Upper lobe of right lung (tissue), 1 donor: ENCODE data around the gene NKAPL. TPM values are rescaled to one million over a fixed set of nuclear protein-coding genes. Genes with fewer than 3 reads are reported as not detected.
A peak's percentile ranks its signal among the peaks of the same experiment; 100 is the strongest.

ENCODE experiments used
- ATAC-seq: fragments of 200-7000 bp; cut with Tn5 transposase; one replicate; pipeline ENCODE4 v1.9.1; 2020; ENCODE audit warnings: mild to moderate bottlenecking, moderate library complexity
- DNase-seq: peaks from one replicate; pipeline ENCODE4 v3.0.0-alpha.2; 2020
- H3K27ac ChIP-seq: fragments of 200-600 bp; one replicate; pipeline ENCODE4 v1.8.0; 2022
- H3K27me3 ChIP-seq: fragments of 200-600 bp; one replicate; pipeline ENCODE4 v1.8.0; 2022; ENCODE audit warnings: mild to moderate bottlenecking
- H3K36me3 ChIP-seq: fragments of 200-600 bp; one replicate; pipeline ENCODE4 v1.8.0; 2022
- H3K4me1 ChIP-seq: fragments of 200-600 bp; one replicate; pipeline ENCODE4 v1.8.0; 2022
- H3K4me3 ChIP-seq: fragments of 200-600 bp; one replicate; pipeline ENCODE4 v1.8.0; 2022; ENCODE audit warnings: mild to moderate bottlenecking
- H3K9me3 ChIP-seq: fragments of 200-600 bp; one replicate; pipeline ENCODE4 v1.8.0; 2022
- intact Hi-C: fragments of 100-400 bp; cut with DNase I; formaldehyde crosslinking; loops from one replicate; pipeline ENCODE4 v1.11.0; 2022
- total RNA-seq: library from RNA; stranded (reverse); fragmentation: NEBNext Ultra II Directional; extraction: Animal tissue kit (Norgen Biotek cat#: 25700); gene quantifications from one replicate; pipeline ENCODE4 v1.2.1, GENCODE V29; 2021
- TF ChIP-seq, protein P1 (sequence below): fragments of 200-600 bp; IDR thresholded peaks from one replicate; pipeline ENCODE4 v1.8.0; 2022; ENCODE audit warnings: antibody characterized with exemption
- donor health status: DM: no; HTN: yes; CAD: no; lungs with severe emphysema.

The NKAPL gene
- total RNA-seq, 1 donor from 2014 or later, result 0.87 TPM

DNA sequence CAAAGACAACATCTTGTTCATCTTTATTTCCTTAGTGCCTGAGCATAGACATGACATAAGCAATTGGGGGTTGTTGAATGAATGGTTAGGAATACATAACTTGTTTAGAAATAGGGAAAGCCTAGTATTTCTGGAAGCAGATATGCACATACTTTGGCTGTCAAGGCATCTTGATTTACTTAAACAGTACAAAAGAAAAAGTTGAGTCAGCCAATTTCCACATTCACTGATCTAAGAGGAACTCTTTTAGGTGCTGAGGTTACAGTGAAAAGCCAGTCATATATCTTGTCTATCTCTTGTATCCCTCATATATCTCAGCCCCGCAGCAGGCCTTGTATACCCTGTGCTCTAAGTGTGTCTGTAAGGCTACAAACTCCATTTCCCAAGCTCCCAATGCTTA, 18.6 kb upstream of the NKAPL start:
- intact Hi-C loops, result no loop called here
- TF ChIP-seq, protein P1, sequence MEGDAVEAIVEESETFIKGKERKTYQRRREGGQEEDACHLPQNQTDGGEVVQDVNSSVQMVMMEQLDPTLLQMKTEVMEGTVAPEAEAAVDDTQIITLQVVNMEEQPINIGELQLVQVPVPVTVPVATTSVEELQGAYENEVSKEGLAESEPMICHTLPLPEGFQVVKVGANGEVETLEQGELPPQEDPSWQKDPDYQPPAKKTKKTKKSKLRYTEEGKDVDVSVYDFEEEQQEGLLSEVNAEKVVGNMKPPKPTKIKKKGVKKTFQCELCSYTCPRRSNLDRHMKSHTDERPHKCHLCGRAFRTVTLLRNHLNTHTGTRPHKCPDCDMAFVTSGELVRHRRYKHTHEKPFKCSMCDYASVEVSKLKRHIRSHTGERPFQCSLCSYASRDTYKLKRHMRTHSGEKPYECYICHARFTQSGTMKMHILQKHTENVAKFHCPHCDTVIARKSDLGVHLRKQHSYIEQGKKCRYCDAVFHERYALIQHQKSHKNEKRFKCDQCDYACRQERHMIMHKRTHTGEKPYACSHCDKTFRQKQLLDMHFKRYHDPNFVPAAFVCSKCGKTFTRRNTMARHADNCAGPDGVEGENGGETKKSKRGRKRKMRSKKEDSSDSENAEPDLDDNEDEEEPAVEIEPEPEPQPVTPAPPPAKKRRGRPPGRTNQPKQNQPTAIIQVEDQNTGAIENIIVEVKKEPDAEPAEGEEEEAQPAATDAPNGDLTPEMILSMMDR, result no peak
- no peak overlapping the region for H3K27ac ChIP-seq
- no peaks in the 10 kb centered on the region for H3K9me3 ChIP-seq
- no peaks in the 10 kb centered on the region for H3K4me1 ChIP-seq
- DNase-seq (no peak), ATAC-seq (no peak)
- H3K4me3 ChIP-seq, result no peak overlapping the region
- no peaks in the 10 kb centered on the region for H3K27me3 ChIP-seq
- H3K36me3 ChIP-seq, result peaks cover 17% of the 10 kb centered on the region

DNA sequence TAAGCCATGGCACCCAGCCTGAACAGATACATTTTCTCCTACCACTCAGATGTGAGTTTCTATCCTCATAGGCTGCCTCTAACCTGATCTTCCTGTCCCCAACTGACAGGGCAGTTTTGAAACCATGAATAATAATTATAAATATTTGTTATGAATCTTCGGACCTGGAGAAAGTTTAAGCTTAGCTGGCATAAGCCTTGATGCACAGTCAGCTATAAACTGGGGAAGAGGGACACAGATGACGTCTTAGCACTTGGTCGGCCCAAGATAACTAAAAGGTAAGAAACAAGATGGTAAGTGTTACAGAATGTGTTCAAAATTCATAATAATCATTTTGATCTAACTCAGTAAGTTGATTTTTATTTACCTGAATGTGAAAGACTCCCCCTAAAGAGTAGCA, 15.2 kb upstream of the NKAPL start:
- Histone ChIP-seq H3K36me3 (peaks cover 48% of the 10 kb centered on the region), H3K9me3 (no peaks in the 10 kb centered on the region), H3K4me1 (no peaks in the 10 kb centered on the region), H3K4me3 (no peak overlapping the region), H3K27ac (no peak overlapping the region), H3K27me3 (no peaks in the 10 kb centered on the region)
- no peak for ATAC-seq
- intact Hi-C loops, result no loop called here
- no peak for DNase-seq
- TF ChIP-seq, protein P1, result no peak

DNA sequence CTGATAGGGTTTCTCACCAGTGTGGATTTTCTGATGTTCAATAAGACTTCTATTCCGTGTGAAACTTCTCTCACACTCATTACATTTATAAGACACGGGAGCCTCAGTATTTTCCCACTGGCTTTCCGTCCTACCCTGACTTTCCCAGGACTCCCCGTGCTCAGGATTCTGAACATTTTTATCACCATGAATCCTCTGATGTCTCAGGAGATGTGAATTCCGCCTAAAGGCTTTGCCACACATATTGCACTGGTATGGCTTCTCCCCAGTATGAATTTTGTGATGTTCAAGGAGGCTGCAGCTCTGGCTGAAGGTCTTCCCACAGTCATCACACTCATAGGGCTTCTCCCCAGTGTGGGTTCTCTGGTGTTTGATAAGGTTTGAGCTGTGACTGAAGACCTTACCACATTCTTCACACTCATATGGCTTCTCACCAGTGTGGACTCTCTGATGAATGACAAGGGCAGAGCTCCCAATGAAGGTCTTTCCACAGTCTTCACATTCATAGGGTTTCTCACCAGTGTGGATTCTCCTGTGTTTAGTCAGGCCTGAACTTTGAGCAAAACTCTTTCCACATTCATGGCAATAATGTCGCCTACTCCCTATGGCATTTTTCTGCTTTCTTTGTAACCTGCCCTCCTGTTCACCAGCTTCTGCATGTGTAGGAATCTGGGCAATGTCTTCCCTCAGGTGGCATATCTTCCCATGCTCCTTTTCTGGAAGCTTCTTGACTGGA, 13.7 kb upstream of the NKAPL start:
- ATAC-seq (no peak), DNase-seq (no peak)
- H3K27me3 ChIP-seq, result no peaks in the 10 kb centered on the region
- intact Hi-C loops, result no loop called here
- peaks cover 52% of the 10 kb centered on the region for H3K36me3 ChIP-seq
- no peak overlapping the region for H3K27ac ChIP-seq
- TF ChIP-seq, protein P1, result no peak
- no peaks in the 10 kb centered on the region for H3K9me3 ChIP-seq
- peaks cover 2% of the 10 kb centered on the region for H3K4me1 ChIP-seq
- no peak overlapping the region for H3K4me3 ChIP-seq

DNA sequence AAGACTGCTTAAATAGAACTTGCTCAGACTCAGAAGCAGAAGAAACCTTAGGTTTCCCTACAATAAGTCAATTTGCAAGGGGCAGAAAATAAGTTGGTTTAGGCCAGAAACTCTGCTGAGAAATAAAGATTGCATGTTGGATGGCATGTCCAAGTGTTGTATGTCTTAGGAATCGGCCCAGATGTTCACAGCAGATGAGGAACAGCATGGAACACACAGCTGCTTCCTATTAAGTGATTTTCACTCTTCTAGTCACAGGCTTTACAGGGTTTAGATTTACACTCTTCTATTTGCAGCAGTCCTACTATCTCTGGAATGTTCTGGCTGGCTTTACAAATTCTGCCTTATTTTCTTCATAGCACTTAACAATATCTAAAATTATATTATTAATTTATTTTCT, 10.2 kb upstream of the NKAPL start:
- no peaks in the 10 kb centered on the region for H3K27me3 ChIP-seq
- intact Hi-C loops, result no loop called here
- H3K36me3 ChIP-seq, result peaks cover 51% of the 10 kb centered on the region
- TF ChIP-seq, protein P1, result no peak
- no peak for ATAC-seq
- H3K4me3 ChIP-seq, result no peak overlapping the region
- H3K27ac ChIP-seq, result no peak overlapping the region
- H3K9me3 ChIP-seq, result no peaks in the 10 kb centered on the region
- peaks cover 21% of the 10 kb centered on the region for H3K4me1 ChIP-seq
- no peak for DNase-seq

DNA sequence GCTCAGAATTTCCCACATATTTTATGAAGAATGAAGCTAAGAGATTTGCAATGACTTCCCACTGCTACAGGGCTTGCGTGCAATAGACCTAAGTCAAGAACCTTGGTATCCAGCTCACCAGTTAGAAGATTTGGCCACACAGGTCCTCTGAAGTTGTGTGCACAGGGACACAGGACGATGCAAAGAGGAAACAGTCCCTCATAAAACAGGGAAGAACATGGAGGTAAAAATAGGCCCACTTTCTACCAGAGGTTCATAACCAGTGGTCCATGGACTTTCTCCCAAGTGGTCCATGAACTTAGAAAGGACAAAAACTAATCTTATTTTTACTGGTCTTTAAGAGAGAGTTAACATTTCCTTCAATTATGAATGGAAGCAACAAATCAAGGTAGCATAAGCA, 8.3 kb upstream of the NKAPL start:
- TF ChIP-seq, protein P1, result no peak
- peaks cover 21% of the 10 kb centered on the region for H3K4me1 ChIP-seq
- no peak overlapping the region for H3K27ac ChIP-seq
- DNase-seq (no peak), ATAC-seq (no peak)
- H3K36me3 ChIP-seq, result peaks cover 32% of the 10 kb centered on the region
- H3K27me3 ChIP-seq, result no peaks in the 10 kb centered on the region
- intact Hi-C loops, result loop anchor here (10.0 kb wide), 1 partner anchor 104 kb away; no protein-coding TSS in a partner anchor
- peak overlapping the region; percentile 95 for H3K4me3 ChIP-seq
- H3K9me3 ChIP-seq, result no peaks in the 10 kb centered on the region

DNA sequence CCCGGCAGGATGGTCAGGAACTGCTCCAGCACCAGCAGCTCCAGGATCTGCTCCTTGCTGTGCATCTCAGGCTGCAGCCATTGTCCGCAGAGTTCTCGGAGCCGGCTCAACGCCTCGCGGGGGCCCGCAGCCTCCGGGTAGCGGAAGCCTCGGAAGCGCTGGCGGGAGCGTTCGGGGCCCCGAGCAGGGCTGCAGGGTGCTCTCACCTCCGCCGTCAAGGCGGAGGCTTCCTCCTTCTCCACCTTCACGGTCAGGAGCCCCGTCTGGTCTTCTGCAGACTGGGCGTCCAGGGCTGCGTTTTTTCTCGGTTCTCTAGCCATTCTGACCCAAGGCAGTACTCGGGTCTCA, 7.5 kb upstream of the NKAPL start:
- H3K27me3 ChIP-seq, result no peaks in the 10 kb centered on the region
- H3K4me3 ChIP-seq, result peak overlapping the region; percentile 95
- intact Hi-C loops, result loop anchor here (10.0 kb wide), 1 partner anchor 103 kb away; no protein-coding TSS in a partner anchor
- ATAC-seq, result peak; percentile 59
- DNase-seq, result peak; percentile 68
- TF ChIP-seq, protein P1, result no peak
- H3K9me3 ChIP-seq, result no peaks in the 10 kb centered on the region
- peaks cover 24% of the 10 kb centered on the region for H3K36me3 ChIP-seq
- peaks cover 21% of the 10 kb centered on the region for H3K4me1 ChIP-seq
- peak overlapping the region; percentile 52 for H3K27ac ChIP-seq
